HG02938 (cell line): ENCODE results near the gene ZBTB47.

Experiments
- ATAC-seq: cut with Tn5 transposase; IDR thresholded peaks from one replicate; pipeline ENCODE4 v1.9.1; 2021; ENCODE audit warnings: mild to moderate bottlenecking, moderate library complexity; ENCODE audit not compliant: unreplicated experiment

Gene ZBTB47

GRCh38 chr3:42684632-42685362, 31.3 kb downstream of the ZBTB47 start:
- ATAC-seq = no peak

DNA sequence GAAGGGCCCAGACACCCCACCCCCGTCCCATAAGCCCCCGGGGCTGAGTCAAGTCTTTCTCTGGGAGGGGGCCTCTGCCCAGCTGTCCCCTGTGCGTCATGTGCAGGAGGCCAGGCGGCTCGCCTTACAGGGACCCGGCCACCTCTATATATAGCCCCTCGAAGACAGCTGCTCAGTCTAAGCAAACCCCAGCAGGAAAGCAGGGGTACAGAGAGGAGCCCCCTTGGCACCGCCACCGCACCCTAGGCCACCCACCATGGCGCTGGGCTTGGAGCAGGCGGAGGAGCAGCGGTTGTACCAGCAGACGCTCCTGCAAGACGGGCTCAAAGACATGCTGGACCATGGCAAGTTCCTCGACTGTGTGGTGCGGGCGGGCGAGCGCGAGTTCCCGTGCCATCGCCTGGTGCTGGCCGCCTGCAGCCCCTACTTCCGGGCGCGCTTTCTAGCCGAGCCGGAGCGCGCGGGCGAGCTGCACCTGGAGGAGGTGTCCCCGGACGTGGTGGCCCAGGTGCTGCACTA, 31.9 kb downstream of the ZBTB47 start, which contains the start of gene KLHL40:
Gene KLHL40, plus strand, starts transcription at position 175 of the 519 bp plus-strand sequence. Its CDS starts 82 bp downstream, at position 257.
- no peak for ATAC-seq

GRCh38 chr3:42685891-42686820, 32.7 kb downstream of the ZBTB47 start:
- ATAC-seq = no peak

- no peak for ATAC-seq
These were observed 33.5 kb downstream of the ZBTB47 start for GRCh38 chr3:42686832-42687650.

GRCh38 chr3:42688016-42688415, 34.5 kb downstream of the ZBTB47 start:
- ATAC-seq = no peak

- no peak for ATAC-seq
These were observed 35.3 kb downstream of the ZBTB47 start for GRCh38 chr3:42688487-42689420.

- no peak for ATAC-seq
These were observed 36.0 kb downstream of the ZBTB47 start for GRCh38 chr3:42689421-42690014.

GRCh38 chr3:42690191-42690590, 36.7 kb downstream of the ZBTB47 start:
- ATAC-seq = no peak

DNA sequence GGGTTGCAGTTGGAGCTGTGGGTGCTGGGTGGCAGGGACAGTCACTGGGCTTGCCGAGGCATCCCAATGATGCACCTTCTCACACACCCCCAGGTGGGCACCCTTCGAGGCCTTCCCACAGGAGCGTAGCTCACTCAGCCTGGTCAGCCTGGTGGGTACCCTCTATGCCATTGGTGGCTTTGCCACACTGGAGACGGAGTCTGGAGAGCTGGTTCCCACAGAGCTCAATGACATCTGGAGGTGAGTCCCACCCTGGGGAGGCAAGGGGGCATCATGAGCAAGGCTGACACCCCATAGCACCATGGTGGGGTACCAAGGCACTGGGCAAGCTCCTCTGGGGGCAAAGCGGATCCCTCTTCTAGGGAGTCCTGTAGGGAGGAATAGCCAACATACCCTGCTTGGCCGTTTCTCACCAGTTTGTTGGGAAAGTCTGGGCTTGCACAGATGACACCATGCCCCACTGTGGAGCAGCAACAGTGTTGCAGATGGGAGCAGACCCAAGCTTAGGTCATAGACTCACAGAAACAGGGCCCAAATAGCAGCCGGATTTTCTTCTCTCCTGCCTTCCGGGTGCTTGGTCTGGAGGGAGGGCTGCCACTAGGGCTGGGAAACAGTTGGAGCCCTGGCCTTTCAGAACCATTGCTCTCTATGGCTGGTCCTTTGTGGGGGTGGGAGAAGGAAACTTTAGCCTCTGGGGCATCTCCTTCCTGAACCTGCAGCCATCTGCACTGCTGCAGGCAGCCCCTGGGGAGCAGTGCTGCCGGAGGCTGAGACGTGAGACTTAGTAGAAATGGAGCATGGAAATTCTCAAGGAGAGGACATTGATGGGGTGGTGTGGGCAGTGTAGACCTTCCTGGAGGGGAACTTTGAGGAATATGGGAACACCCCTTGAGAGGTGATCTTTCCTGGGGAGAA, 37.5 kb downstream of the ZBTB47 start:
- ATAC-seq = no peak

DNA sequence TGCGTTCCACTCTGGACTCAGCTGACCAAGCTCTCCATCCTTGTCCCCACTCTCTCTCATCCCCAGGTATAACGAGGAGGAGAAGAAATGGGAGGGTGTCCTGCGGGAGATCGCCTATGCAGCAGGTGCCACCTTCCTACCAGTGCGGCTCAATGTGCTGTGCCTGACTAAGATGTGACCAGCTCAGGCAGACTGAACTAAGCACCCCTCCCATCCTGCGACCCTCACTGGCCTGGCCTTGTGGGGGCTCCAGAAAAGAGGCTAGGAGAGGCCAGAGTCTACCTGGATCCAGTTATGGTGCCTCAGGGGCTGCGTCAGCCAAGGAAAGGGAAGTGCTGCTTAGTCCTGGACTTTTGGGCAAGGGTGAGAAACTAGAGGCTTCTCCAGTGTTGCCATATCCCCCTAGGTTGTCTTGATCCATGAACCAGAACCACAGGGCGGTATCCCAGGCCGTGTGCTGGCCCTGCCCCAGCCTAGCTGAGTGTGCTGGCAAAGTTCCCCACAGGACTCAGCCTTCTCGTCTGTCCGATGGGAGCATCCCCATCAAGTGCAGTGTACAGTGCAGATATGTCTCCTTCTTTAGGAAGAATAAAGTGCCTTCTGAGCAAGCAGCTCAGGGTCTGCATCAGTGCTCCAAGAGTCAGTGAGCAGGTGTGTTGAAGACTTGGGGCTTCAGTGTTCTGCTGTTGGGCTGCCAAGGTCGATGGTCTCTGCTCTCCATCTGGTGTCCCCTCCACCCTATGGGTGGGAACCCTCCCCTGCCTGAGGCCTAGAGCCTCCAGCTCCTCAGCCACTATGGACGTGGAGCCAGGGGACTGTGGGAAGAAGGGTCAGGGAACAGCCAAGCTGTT, 38.5 kb downstream of the ZBTB47 start:
- ATAC-seq = no peak

DNA sequence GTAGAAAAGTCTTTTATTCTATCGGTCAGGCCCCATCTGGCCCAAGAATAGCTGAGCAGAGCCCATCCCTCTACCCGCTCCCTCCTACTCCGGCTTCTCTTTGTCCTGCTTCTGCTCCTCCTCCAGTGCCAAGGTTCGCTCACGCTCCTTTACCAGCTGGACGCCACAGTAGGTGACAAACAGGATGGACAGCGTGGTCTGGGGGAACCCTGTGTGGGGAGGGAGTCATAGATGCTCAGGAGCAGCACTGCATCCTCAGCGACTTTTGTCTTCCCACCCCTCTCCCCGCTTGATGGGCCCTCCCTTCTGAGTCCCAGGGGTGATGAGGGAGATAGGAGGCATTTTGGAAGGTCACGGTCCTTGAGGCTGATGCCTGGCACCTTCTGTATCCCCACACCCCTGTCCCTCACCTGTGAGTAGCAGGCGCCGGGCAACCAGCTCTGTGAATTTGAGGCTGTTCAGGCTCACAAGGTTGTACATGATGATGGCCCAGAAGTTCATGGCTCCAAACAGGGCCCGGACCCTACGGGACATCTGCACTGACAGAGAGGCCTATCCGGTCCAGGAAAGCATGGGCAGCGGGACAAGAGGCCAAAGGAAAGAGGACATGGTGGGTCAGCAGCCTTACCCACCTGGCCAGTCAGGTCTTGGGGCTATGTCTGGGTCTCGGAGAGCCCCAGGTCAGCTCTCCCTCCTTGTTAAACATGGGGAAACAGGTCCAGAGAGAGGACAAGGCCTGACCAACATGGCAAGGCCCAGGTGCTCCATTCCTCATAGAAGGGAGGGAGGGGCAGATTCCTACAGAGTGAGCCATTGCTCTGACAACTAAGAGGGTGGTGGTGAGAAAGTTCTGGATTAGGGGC, 39.4 kb downstream of the ZBTB47 start:
- no peak for ATAC-seq

GRCh38 chr3:42693530-42693930, 40.0 kb downstream of the ZBTB47 start:
- ATAC-seq = no peak

DNA sequence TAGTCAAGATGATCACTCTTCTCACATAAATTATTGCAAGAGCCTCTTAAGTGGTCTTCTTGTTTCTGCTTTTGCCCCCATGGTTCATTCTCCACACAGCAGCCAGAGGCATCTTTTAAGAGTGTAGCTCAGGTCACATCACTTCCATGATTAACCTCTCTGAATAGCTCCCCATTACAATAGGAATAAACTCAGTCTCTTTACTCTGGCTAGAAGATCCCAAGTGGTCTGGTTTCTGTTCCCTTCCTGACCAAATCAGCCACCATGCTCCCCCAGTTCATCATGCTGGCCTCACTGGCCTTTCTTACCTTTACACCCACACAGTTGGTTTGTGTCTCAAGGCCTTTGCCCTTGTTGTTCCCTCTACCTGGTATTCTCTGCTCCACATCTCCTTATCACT, 40.9 kb downstream of the ZBTB47 start:
- no peak for ATAC-seq

- no peak for ATAC-seq
These were observed 43.1 kb downstream of the ZBTB47 start for GRCh38 chr3:42696356-42697288.

DNA sequence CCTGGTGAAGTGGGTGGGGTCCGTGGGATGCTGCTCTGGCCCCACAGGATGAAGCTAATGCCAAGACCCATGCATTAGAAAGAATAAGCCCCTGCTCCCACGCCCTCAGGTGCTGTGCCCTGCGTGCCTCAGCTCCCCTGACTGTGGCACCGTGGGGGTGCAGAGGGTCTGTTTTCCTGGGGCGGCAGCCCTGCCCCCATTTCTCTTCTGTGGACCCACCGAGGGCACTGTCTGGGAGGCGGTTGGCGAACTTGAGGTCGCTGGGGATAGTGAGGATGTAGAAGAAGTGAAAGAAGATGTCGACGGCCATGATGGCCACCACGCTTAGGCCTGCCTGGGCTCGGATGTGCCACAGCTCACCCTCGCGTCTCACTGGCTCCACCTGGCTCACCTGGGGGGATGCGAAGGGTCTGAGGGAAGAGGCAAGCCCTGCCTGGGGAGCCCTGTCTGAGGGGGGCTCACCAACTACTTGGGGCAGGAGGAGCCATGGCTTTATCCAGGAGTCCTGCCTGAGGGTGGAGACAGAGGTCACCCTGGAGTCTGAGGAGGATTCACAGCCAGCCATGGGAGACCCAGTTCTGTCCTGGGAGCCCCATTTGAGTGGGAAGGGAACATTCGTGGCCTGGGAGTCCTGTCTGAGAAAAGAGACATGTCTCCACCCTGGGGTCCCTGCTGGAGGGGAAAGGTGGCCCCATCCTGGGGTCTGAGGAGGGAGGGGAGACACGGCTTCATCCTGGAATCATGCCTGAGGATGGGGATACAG, 44.0 kb downstream of the ZBTB47 start:
- no peak for ATAC-seq
